ENCODE measurements around the gene CALM3. TPM values are rescaled to one million over a fixed set of nuclear protein-coding genes. Genes with fewer than 3 reads are reported as not detected.

Gene CALM3
- total and polyA plus RNA-seq, 4 experiments from 2014 or later, result 169 to 212 (median 191) TPM

- no peaks in the 10 kb centered on the region for H3K27me3 ChIP-seq (ENCODE audit: insufficient read depth, low read length)
- intact Hi-C loops (cut with micrococcal nuclease), result no loop called here
- Mint-ChIP-seq H3K27ac (no peak overlapping the region), H3K4me3 (no peak overlapping the region), H3K4me1 (peaks cover 0 to 5% (median 3%) of the 10 kb centered on the region in 4 donors), H3K27me3 (no peaks in the 10 kb centered on the region), H3K9me3 (no peaks in the 10 kb centered on the region), H3K36me3 (no peaks in the 10 kb centered on the region)
- H3K36me3 ChIP-seq (ENCODE audit: insufficient read depth, low read length), result no peaks in the 10 kb centered on the region
- ChIA-PET CTCF (ENCODE audit: partially characterized antibody) (interaction anchor here (0.7 to 1.2 kb wide), 3 partner anchors 16 to 35 kb away, joined by 4 read pairs; no protein-coding TSS in a partner anchor), POLR2A (ENCODE audit: partially characterized antibody) (no interaction called here)
- H3K4me3 ChIP-seq (ENCODE audit: low read length in 2 of 2), result no peak overlapping the region
- H3K4me1 ChIP-seq (ENCODE audit: insufficient read depth, low read length), result no peaks in the 10 kb centered on the region
- no peak overlapping the region for H3K27ac ChIP-seq (ENCODE audit: low read depth, low read length)
- H3K9me3 ChIP-seq (ENCODE audit: control insufficient read depth in 1 of 2, low read length in 2 of 2), result no peaks in the 10 kb centered on the region
- DNase-seq, result no peak
Observed at GRCh38 chr19:46564701-46565100, 36.4 kb upstream of the CALM3 start.

GRCh38 chr19:46571495-46571894, 29.6 kb upstream of the CALM3 start:
- H3K4me3 Mint-ChIP-seq, result no peak overlapping the region
- no peak for DNase-seq
- H3K4me1 Mint-ChIP-seq, result peaks cover 7 to 17% (median 17%) of the 10 kb centered on the region in 4 donors
- H3K9me3 Mint-ChIP-seq, result no peaks in the 10 kb centered on the region
- Histone ChIP-seq H3K36me3 (ENCODE audit: insufficient read depth, low read length) (no peaks in the 10 kb centered on the region), H3K9me3 (ENCODE audit: control insufficient read depth in 1 of 2, low read length in 2 of 2) (no peaks in the 10 kb centered on the region), H3K27me3 (ENCODE audit: insufficient read depth, low read length) (no peaks in the 10 kb centered on the region), H3K4me3 (ENCODE audit: low read length in 2 of 2) (no peak overlapping the region), H3K4me1 (ENCODE audit: insufficient read depth, low read length) (peaks cover 11% of the 10 kb centered on the region), H3K27ac (ENCODE audit: low read depth, low read length) (no peak overlapping the region)
- intact Hi-C loops (cut with micrococcal nuclease), result no loop called here
- H3K27ac Mint-ChIP-seq, result no peak overlapping the region
- H3K36me3 Mint-ChIP-seq, result no peaks in the 10 kb centered on the region
- CTCF ChIA-PET (ENCODE audit: partially characterized antibody), result no interaction called here
- POLR2A ChIA-PET (ENCODE audit: partially characterized antibody), result interaction anchor here (0.9 kb wide), 1 partner anchor 40 kb away, joined by 3 read pairs; no protein-coding TSS in a partner anchor
- H3K27me3 Mint-ChIP-seq, result peaks cover 2 to 4% of the 10 kb centered on the region in 2 donors

GRCh38 chr19:46573679-46574498, 27.2 kb upstream of the CALM3 start:
- ChIA-PET POLR2A (ENCODE audit: partially characterized antibody) (interaction anchor here (0.8 kb wide), 1 partner anchor 38 kb away, joined by 3 read pairs; no protein-coding TSS in a partner anchor), CTCF (ENCODE audit: partially characterized antibody) (no interaction called here)
- Mint-ChIP-seq H3K4me1 (peaks cover 8 to 20% (median 17%) of the 10 kb centered on the region in 4 donors), H3K27me3 (peaks cover 2 to 4% of the 10 kb centered on the region in 2 donors), H3K27ac (peak overlapping the region in 4 of 7 donors; percentile 17 to 71 (median 38)), H3K36me3 (no peaks in the 10 kb centered on the region), H3K9me3 (no peaks in the 10 kb centered on the region), H3K4me3 (peak overlapping the region in 7 of 8 donors; percentile 4 to 74 (median 64))
- no peak overlapping the region for H3K27ac ChIP-seq (ENCODE audit: low read depth, low read length)
- intact Hi-C loops (cut with micrococcal nuclease), result no loop called here
- no peak overlapping the region for H3K4me3 ChIP-seq (ENCODE audit: low read length in 2 of 2)
- no peak for DNase-seq
- H3K36me3 ChIP-seq (ENCODE audit: insufficient read depth, low read length), result no peaks in the 10 kb centered on the region
- peaks cover 11% of the 10 kb centered on the region for H3K4me1 ChIP-seq (ENCODE audit: insufficient read depth, low read length)
- H3K9me3 ChIP-seq (ENCODE audit: control insufficient read depth in 1 of 2, low read length in 2 of 2), result no peaks in the 10 kb centered on the region
- H3K27me3 ChIP-seq (ENCODE audit: insufficient read depth, low read length), result no peaks in the 10 kb centered on the region

- Mint-ChIP-seq H3K27me3 (peaks cover 2 to 4% of the 10 kb centered on the region in 2 donors), H3K27ac (peak overlapping the region; percentile 7 to 71 (median 35)), H3K36me3 (no peaks in the 10 kb centered on the region), H3K4me1 (peaks cover 8 to 25% (median 19%) of the 10 kb centered on the region in 4 donors), H3K4me3 (peak overlapping the region in 7 of 8 donors; percentile 4 to 74 (median 64)), H3K9me3 (no peaks in the 10 kb centered on the region)
- Histone ChIP-seq H3K9me3 (ENCODE audit: control insufficient read depth in 1 of 2, low read length in 2 of 2) (no peaks in the 10 kb centered on the region), H3K27ac (ENCODE audit: low read depth, low read length) (no peak overlapping the region), H3K36me3 (ENCODE audit: insufficient read depth, low read length) (no peaks in the 10 kb centered on the region), H3K4me3 (ENCODE audit: low read length in 2 of 2) (no peak overlapping the region), H3K27me3 (ENCODE audit: insufficient read depth, low read length) (no peaks in the 10 kb centered on the region), H3K4me1 (ENCODE audit: insufficient read depth, low read length) (peaks cover 11% of the 10 kb centered on the region)
- ChIA-PET POLR2A (ENCODE audit: partially characterized antibody) (no interaction called here), CTCF (ENCODE audit: partially characterized antibody) (no interaction called here)
- DNase-seq, result peak; percentile 35 to 67 (median 44)
- intact Hi-C loops (cut with micrococcal nuclease), result no loop called here
Observed at GRCh38 chr19:46574533-46574932, 26.6 kb upstream of the CALM3 start.

GRCh38 chr19:46578450-46578849, 22.7 kb upstream of the CALM3 start:
- no peak overlapping the region for H3K4me3 Mint-ChIP-seq
- no peak for DNase-seq
- H3K9me3 Mint-ChIP-seq, result peaks cover 0 to 2% (median 0%) of the 10 kb centered on the region in 8 donors
- H3K27me3 Mint-ChIP-seq, result peaks cover 0 to 2% of the 10 kb centered on the region in 2 donors
- Histone ChIP-seq H3K9me3 (ENCODE audit: control insufficient read depth in 1 of 2, low read length in 2 of 2) (no peaks in the 10 kb centered on the region), H3K4me1 (ENCODE audit: insufficient read depth, low read length) (peaks cover 11% of the 10 kb centered on the region), H3K36me3 (ENCODE audit: insufficient read depth, low read length) (no peaks in the 10 kb centered on the region), H3K27me3 (ENCODE audit: insufficient read depth, low read length) (no peaks in the 10 kb centered on the region), H3K4me3 (ENCODE audit: low read length in 2 of 2) (no peak overlapping the region), H3K27ac (ENCODE audit: low read depth, low read length) (no peak overlapping the region)
- intact Hi-C loops (cut with micrococcal nuclease), result no loop called here
- peaks cover 8 to 22% (median 18%) of the 10 kb centered on the region in 4 donors for H3K4me1 Mint-ChIP-seq
- no peaks in the 10 kb centered on the region for H3K36me3 Mint-ChIP-seq
- ChIA-PET CTCF (ENCODE audit: partially characterized antibody) (no interaction called here), POLR2A (ENCODE audit: partially characterized antibody) (no interaction called here)
- H3K27ac Mint-ChIP-seq, result peak overlapping the region in 1 of 7 donors; percentile 13

- peak overlapping the region in 4 of 7 donors; percentile 57 to 80 (median 64) for H3K27ac Mint-ChIP-seq
- H3K9me3 Mint-ChIP-seq, result peaks cover 0 to 2% (median 0%) of the 10 kb centered on the region in 8 donors
- H3K4me3 ChIP-seq (ENCODE audit: low read length in 2 of 2), result no peak overlapping the region
- POLR2A ChIA-PET (ENCODE audit: partially characterized antibody), result no interaction called here
- no peak overlapping the region for H3K27ac ChIP-seq (ENCODE audit: low read depth, low read length)
- CTCF ChIA-PET (ENCODE audit: partially characterized antibody), result no interaction called here
- DNase-seq, result peak in 4 of 5 donors; percentile 25 to 58 (median 36)
- no peaks in the 10 kb centered on the region for H3K9me3 ChIP-seq (ENCODE audit: control insufficient read depth in 1 of 2, low read length in 2 of 2)
- peaks cover 5 to 22% (median 14%) of the 10 kb centered on the region in 4 donors for H3K4me1 Mint-ChIP-seq
- intact Hi-C loops (cut with micrococcal nuclease), result no loop called here
- H3K36me3 Mint-ChIP-seq, result no peaks in the 10 kb centered on the region
- no peaks in the 10 kb centered on the region for H3K27me3 ChIP-seq (ENCODE audit: insufficient read depth, low read length)
- no peaks in the 10 kb centered on the region for H3K27me3 Mint-ChIP-seq
- H3K36me3 ChIP-seq (ENCODE audit: insufficient read depth, low read length), result no peaks in the 10 kb centered on the region
- H3K4me3 Mint-ChIP-seq, result no peak overlapping the region
- H3K4me1 ChIP-seq (ENCODE audit: insufficient read depth, low read length), result peaks cover 4% of the 10 kb centered on the region
Observed at GRCh38 chr19:46579361-46579879, 21.7 kb upstream of the CALM3 start.

- DNase-seq, result no peak
- Mint-ChIP-seq H3K4me3 (no peak overlapping the region), H3K27ac (peak overlapping the region in 1 of 7 donors; percentile 47), H3K9me3 (peaks cover 0 to 2% (median 0%) of the 10 kb centered on the region in 8 donors), H3K4me1 (peaks cover 2 to 18% (median 9%) of the 10 kb centered on the region in 4 donors), H3K36me3 (no peaks in the 10 kb centered on the region), H3K27me3 (no peaks in the 10 kb centered on the region)
- H3K36me3 ChIP-seq (ENCODE audit: insufficient read depth, low read length), result no peaks in the 10 kb centered on the region
- CTCF ChIA-PET (ENCODE audit: partially characterized antibody), result interaction anchor here (1.0 kb wide), 1 partner anchor 16 kb away, joined by 4 read pairs; no protein-coding TSS in a partner anchor
- POLR2A ChIA-PET (ENCODE audit: partially characterized antibody), result no interaction called here
- intact Hi-C loops (cut with micrococcal nuclease), result no loop called here
- H3K9me3 ChIP-seq (ENCODE audit: control insufficient read depth in 1 of 2, low read length in 2 of 2), result no peaks in the 10 kb centered on the region
- H3K4me1 ChIP-seq (ENCODE audit: insufficient read depth, low read length), result no peaks in the 10 kb centered on the region
- no peak overlapping the region for H3K27ac ChIP-seq (ENCODE audit: low read depth, low read length)
- H3K27me3 ChIP-seq (ENCODE audit: insufficient read depth, low read length), result no peaks in the 10 kb centered on the region
- H3K4me3 ChIP-seq (ENCODE audit: low read length in 2 of 2), result no peak overlapping the region
Observed at GRCh38 chr19:46580247-46580646, 20.9 kb upstream of the CALM3 start.
